ENCODE measurements around the gene ATP11A. TPM values are rescaled to one million over a fixed set of nuclear protein-coding genes. Genes with fewer than 3 reads are reported as not detected.
"Not testable (repeated sequence)": the region's sequence is repeated elsewhere in the genome, so short reads cannot be mapped to it uniquely, and the experiment has no call there.

ATP11A gene
- total RNA-seq, 1 donor from 2014 or later, result 191 TPM

DNA sequence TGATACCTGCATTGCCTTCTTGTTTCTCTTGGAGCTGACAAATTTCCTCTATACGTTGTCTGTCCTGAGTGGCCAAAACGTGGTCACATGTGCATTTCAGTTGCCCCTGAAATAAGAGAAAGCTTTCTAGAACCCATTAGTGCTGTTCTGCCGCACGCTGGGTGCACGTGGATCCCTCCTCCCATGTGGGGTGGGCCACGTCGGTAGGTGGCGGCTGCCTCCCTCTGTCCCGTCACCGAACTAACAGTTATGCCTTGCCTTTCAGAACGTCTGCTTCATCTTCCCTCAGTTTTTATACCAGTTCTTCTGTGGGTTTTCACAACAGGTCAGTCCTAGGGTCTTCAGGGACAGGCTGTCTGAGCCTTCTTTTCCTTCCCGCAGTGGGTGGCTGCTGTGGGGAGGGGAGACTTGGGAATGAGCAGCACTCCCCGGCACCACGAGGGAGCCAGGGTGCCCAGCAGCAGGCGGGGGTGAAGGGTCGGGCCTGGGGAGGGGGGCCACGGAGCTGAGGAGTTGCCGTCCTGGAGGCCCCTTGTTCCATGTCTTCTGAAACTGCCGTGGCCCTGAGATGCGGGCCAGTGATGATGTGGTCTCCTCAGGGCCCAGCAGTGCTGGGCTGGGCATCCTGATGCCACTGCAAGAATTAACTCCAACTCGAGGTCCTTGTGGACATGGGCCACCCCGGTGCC, 169.4 kb downstream of the ATP11A start:
- DNase-seq (ENCODE audit: low spot score), result no peak

DNA sequence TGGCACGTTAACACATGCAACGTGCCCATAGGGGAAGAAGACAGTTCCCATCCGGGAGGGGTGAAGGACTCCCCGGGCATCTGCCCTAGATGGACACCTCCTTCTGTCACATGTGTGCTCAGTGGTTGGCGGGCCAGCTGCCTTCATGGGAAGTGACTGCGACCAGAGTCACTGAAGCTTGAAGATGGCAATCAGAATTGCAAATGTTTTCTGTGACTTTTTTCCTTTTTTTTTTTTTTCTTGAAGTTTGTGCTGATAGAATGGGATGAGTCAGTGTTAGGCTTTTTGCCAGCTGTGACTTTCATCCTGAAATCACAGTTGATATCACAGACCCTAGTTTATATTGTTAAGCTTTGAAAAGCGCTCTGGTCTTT, 170.0 kb downstream of the ATP11A start:
- DNase-seq (ENCODE audit: low spot score), result no peak

GRCh38 chr13:112861876-112862615, 172.2 kb downstream of the ATP11A start:
- no peak for DNase-seq (ENCODE audit: low spot score)

DNA sequence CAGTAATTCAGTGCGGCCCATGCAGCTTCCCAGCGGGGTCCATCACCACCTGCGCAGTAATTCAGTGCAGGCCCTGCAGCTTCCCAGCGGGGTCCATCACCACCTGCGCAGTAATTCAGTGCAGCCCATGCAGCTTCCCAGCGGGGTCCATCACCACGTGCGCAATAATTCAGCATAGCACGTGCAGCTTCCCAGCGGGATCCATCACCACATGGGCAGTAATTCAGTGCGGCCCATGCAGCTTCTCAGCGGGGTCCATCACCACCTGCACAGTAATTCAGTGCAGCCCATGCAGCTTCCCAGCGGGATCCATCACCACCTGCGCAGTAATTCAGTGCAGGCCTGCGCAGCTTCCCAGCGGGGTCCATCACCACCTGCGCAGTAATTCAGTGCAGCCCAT, 173.5 kb downstream of the ATP11A start:
- DNase-seq (ENCODE audit: low spot score), result not testable (repeated sequence)

DNA sequence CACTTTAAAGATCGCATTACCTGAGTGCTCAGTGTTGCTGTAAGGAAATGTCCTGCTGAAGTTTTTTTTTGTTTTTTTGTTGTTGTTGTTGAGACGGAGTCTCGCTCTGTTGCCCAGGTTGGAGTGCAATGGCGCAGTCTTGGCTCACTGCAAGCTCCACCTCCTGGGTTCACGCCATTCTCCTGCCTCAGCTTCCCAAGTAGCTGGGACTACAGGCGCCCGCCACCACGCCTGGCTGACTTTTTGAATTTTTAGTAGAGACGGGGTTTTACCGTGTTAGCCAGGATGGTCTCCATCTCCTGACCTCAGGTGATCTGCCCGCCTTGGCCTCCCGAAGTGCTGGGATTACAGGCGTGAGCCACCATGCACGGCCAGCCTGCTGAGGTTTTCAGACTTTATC, 175.6 kb downstream of the ATP11A start:
- DNase-seq (ENCODE audit: low spot score), result not testable (repeated sequence)

- no peak for DNase-seq (ENCODE audit: low spot score)
These were observed 177.5 kb downstream of the ATP11A start for GRCh38 chr13:112867301-112867711.

DNA sequence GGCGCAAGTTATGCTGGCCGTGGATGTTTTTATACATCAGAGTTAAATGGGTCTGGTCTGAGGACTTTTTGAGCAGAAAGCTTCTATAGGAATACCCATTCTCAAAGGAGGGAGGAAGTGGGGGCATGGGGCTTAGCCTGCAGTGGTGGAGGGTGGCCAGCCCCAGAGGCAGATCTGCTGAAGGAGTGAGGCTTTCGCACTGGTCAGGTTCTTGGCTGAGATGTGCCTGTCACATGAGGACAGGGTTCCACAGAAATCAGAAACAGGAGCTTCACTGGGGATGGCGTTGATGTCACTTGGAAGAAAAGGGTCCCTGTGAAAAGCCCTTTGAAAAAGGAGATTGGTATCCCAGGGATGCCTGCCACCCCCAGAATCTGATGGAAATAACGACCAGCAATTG, 178.5 kb downstream of the ATP11A start:
- no peak for DNase-seq (ENCODE audit: low spot score)

DNA sequence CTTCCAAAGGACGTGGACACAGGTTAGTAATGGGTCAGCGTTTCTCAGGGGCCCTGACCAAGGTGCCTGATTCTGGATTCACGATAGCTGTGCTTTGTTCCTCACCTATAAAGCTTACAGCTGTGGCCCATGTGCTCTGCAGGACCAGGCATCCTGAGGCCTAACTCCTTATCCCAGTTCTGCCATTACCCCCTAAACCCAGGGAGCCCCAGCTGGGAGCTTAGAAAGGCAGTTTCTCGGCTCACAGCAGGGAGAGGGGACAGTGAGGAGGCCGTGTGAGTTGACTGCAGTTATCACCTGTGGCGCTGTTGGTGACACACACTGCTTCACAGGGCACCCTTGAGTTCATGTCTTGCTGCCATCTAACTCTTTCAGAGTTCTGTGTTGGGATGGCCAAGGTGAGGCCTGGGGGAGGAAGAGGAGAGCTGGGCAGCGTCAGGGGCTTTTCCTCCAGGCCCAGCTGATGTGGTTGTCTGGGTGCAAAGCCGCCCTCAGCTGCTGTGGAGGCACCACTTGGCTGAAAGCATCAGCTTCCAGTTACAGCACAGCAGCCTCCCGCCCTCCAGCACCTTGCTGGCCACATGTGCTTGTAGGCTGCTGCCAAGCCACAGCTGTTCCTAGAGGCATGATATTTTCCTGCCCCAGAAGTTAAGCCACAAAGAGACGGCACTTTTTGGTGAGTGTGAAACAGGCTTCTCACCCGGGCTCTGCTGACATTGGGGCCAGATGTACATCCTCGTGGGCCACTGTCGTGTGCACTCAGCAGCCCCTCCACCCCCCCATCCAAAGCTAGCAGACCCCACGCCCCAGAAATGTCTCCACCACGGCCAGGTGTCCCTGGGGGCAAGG, 179.6 kb downstream of the ATP11A start:
- no peak for DNase-seq (ENCODE audit: low spot score)

DNA sequence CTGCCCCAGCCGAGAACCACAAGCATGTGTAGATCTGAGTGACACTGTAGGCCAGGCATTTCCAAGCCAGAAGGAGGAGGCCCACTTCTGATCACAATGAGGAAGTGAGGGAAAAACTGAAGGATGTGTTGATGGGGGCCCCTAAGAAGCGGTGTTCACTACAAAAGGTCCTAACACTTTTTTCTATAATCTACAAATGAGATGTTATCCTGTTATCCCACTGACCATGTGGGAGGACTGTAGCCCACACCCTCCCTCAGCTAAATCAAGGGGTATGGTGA, 180.2 kb downstream of the ATP11A start:
- no peak for DNase-seq (ENCODE audit: low spot score)

GRCh38 chr13:112870737-112871287, 181.0 kb downstream of the ATP11A start:
- no peak for DNase-seq (ENCODE audit: low spot score)

- DNase-seq (ENCODE audit: low spot score), result no peak
These were observed 181.9 kb downstream of the ATP11A start for GRCh38 chr13:112871742-112872141.

GRCh38 chr13:112872657-112873631, 183.1 kb downstream of the ATP11A start:
- DNase-seq (ENCODE audit: low spot score), result not testable (repeated sequence)

GRCh38 chr13:112873851-112874750, 184.3 kb downstream of the ATP11A start:
- peak; percentile 72 for DNase-seq (ENCODE audit: low spot score)

DNA sequence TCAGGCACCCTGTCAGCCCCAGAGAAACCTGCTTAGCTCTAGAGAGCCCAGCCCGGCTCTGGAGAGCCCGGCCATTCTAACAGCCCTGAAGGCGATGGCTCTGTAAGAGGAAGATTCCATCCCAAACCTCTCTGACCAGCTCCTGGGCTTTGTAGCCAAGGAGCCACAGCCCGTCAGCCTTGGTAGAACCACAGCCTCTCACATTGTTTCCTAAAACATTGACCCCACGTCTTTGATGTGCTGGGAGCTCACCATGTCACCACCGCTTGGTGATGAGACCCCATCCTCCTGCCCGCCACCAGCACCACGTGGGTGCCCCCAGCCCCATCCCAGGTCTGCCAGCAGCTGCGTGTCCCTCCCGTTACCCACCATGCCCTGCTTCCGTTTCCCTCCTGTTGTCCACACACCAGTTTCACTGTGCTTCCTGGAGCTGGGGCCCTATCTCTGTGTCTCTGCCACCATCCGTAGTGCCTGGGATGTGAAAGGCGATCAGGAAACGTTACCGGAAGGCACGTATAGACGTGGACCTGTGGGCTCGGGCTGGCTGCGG, 185.0 kb downstream of the ATP11A start:
- DNase-seq (ENCODE audit: low spot score), result no peak

DNA sequence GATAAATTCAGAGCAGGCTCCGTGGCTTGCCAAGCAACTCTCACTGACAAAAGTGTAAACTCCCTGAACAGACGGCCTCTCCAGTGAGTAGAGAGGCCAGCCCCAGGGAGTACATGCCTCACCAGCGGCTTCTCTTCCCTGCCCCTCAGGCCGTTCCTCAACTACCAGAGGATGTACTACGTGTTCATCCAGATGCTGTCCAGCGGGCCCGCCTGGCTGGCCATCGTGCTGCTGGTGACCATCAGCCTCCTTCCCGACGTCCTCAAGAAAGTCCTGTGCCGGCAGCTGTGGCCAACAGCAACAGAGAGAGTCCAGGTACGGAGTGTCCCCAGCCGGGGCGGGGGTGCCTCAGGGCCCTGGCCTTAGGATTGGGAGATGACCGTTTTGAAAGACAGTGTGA, 185.8 kb downstream of the ATP11A start:
- DNase-seq (ENCODE audit: low spot score), result no peak

DNA sequence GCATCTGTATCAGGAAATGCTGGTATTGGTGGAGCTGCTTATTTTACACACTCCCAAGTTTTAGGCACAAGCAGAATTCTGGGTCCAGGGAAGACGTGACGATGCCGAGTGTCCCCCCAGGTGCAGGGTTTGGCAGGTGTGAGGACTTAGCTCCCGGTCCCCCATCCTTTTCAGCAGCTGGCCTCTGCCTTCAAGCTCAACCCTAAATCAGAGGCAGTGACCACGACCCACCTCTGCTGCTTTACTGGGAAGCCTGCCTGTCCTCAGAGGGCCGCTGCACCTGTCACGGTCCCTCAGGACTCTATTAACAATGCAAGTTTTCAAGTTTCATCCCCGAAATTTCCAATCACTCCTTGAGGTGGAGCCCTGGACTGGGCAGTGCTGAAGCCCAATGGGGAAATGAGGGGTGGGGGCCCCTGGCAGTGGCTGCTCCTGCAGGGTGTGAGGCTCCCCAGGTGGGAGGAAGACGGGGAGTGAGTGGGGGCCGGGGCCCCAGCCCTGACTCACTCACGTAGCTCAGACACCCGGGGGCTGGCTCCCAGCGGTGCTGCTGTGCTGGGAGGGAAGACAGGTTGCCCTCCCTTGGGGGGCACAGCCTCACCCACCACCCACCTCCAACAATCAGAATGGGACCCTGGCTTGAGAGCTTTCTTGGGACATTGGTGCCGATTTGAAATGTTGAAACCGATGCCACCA, 186.6 kb downstream of the ATP11A start:
- no peak for DNase-seq (ENCODE audit: low spot score)

DNA sequence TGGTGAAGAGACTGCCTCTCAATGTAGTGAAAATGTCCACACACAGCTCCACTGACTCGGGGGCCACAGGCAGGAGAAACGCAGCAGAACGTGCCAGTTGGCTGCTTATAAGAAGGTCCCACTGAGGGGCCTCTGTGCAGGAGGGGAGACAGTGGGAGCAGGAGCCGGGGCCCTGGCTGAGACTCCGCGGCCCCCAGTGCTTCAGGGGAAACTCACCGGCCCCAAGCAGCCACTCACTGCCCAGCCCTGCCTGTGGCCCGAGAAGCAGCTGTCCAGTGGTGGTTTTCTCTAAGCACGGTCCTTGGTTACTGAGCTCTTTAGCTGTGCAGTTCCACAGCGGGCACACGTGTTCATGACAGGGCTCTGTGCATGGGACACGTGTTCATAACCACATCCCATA, 187.2 kb downstream of the ATP11A start:
- no peak for DNase-seq (ENCODE audit: low spot score)

DNA sequence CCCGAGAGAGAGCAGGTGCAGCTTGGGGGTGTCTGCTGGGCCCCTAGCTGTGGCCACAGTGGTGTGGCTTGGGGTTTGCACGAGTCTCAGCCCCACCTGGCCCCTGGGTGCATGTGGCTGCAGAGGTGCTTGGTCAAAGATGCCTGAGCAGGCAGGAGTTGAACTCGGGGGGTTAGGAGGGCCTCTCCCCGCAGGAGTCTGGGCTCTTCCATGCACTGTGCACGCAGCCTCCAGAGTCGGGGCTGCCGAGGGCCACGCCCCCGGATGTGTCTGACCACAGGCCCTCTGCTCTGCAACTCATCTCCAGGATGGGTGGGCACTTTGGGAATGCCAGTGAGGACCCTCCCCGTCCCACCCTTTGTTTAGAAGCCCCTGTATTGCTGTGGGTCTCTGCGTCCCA, 187.7 kb downstream of the ATP11A start:
- no peak for DNase-seq (ENCODE audit: low spot score)
